HG02840 (cell line): ENCODE data around the gene ISLR2.
A peak's percentile ranks its signal among the peaks of the same experiment; 100 is the strongest.
"Not testable (repeated sequence)": the region's sequence is repeated elsewhere in the genome, so short reads cannot be mapped to it uniquely, and the experiment has no call there.

Experiments used
- ATAC-seq: cut with Tn5 transposase; IDR thresholded peaks from one replicate; pipeline ENCODE4 v1.9.1; 2021; ENCODE audit warnings: mild to moderate bottlenecking, moderate library complexity, moderate number of reproducible peaks; ENCODE audit not compliant: unreplicated experiment, low FRiP score

Gene ISLR2

DNA sequence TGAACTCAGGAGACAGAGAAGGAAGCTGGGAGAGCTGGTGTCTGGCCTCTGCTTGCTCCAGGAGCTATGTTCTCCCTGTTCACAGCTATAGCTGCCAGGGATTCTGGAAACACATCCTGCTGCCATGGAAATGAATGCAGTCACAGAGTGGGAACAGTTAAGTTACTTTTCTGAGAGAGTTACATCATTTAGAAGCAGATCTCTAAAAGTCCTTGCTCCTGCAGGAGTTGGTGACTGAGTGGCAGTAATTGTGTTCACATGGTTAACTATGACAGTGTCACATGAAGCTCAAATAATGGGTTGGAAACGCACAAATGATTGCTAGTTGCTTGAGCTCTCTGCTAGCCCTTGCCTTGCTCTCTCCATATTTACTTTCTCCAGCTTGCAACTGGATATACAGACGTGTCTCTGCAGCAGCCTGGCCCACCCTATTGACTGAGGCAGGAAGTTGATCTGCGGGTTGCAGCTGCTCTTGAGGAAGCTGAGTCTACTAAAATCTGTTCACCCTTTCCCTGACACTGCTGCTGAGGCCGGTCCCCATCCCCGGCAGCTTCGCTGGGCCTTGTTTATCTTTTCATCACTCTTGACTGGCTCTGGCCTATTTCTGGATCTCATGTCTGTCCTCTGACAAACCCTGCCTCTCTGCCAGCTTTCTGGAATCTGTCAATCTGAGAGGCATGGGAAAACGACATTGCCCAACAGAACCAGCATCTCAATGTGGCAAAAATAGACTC, 26.5 kb downstream of the ISLR2 start:
- ATAC-seq, result no peak

DNA sequence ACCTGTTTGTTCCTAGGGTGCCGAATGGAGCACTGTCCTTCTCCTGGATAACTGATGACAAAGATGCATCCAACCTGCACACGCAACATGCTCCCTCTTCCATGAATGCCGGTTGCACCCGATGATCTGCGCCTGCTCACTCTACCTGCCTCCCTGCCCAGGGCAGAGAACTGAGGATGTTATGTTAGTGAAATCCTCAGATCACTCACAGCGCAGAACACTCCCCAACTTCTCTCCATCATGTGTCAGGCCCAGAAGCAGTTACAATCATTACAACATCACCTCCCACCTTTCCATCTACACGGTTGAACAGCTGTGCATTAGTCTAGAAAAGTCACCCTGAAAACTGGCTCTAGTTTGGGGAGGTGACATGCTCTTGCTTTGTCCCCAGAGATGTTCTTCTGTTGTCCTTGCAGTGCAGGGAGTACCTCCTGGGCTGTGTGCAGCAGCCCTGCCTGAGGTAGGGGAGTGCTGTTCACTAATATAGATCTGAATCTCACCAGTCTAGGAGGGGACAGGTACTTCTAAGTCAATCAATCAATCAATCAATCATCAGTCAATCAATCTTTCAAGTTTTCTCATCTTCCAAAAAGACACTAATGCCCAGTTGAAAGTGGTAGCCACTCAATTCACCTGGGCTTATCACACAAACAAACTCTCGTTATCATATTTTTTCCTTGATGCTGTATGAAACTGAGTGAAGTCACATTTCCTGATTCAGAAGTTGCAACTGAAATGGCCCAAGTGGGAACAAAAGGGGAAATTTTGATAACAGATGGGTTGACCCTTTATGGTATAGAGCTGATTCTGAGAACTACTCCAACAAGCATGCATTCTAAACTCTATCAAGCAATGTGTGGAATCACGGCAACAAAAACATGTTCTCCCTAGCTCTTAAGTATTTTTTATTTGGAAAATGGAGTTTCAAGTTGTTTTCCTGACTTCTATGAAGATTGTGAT, 27.8 kb downstream of the ISLR2 start:
- ATAC-seq, result no peak

DNA sequence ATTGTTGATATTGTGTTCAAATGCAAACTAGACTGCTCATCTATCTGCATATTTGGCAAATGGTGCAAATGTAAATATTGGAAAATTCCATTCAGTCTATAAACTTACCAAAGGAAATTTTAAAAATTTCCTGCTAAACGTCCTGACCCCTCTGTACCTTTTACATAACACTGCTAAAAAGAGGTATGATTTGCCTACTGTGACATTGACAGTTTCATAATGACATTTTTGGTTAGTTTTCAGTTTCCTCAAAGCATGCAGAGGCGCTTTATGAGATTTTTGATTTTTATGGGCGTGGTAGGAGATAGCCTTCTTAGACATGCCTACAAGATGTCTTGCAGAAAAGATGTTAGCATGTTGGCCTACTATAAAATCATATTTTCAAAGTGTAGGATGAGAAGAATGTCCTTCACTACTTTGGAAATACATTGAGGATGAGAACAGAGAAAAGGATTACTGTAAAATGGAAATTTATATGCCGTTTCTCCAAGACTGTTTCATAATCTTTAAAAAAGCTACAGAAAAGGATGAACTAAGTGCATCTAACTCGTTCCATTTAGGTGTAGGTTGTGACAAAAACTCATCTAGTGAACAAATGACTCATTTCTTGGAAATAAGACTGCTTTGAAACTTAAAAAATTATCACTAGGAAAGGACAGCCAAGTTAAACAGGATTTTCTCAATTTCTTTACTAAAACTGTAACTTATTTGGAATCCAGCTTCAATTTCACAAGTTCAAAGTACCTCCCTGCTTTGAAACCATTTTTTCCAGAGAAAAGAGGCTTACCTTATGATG, 28.7 kb downstream of the ISLR2 start:
- peak; percentile 72 for ATAC-seq

DNA sequence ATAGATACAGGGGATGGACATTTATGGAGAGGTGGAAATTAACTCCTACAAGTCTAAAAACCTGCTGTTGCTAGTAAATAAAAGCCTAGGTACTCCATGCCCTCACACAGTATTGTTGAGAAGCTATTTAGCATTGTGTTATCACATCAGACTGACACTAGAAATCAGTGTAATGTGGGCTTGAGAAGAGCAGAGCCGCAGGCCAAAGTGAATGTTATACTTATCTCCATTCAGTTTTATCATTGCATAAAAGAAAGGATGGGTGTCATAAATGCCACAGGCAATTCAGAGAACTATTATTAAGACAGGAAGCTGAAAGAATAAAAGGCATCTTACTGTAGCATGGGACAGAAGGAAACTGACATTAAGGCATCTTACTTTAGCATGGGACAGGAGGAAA, 29.4 kb downstream of the ISLR2 start:
- ATAC-seq, result no peak

DNA sequence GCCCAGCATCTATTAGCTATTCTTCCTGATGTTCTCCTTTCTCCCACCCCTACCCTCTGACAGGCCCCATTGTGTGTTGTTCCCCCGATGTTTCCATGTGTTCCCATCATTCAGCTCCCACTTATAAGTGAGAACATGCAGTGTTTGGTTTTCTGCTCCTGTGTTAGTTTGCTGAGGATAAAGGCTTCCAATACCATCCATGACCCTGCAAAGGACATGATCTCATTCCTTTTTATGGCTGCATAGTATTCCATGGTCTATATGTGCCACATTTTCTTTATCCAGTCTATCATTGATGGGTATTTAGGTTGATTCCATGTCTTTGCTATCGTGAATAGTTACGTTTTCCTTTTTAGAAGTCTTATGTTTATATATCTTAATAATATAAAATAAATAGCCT, 30.0 kb downstream of the ISLR2 start:
- ATAC-seq, result not testable (repeated sequence)

DNA sequence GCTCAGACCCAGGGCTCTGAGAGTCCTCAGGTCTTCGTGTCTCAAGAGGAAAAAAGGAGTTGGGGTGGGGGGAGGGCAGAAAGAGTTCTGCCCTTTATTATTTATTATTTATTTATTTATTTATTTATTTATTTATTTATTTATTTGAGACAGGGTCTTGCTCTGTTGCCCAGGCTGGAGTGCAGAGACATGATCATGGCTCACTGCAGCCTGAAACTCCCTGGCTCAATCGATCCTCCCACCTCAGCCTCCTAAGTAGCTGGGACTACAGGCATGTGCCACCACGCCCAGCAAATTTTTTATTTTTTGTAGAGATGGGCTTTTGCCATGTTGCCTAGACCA, 31.8 kb downstream of the ISLR2 start:
- ATAC-seq, result not testable (repeated sequence)

DNA sequence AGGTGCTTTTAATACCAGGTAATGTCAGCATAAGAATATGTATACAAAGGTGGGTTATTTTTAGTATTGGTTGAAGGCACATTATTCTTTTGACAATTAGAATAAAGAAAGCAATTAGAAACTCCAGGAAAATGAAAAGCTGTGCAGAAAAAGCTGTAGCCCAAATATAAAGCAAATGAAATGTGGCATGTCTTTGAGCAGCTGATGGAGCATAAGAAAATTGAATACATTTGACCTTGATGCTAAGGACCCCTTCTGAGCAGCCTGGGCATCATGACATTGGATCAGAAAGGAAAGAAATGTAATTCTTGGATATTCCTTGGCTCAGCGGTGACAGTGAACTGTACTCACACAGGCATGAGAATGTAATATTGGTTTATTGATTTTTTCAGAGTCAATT, 35.1 kb downstream of the ISLR2 start:
- no peak for ATAC-seq

DNA sequence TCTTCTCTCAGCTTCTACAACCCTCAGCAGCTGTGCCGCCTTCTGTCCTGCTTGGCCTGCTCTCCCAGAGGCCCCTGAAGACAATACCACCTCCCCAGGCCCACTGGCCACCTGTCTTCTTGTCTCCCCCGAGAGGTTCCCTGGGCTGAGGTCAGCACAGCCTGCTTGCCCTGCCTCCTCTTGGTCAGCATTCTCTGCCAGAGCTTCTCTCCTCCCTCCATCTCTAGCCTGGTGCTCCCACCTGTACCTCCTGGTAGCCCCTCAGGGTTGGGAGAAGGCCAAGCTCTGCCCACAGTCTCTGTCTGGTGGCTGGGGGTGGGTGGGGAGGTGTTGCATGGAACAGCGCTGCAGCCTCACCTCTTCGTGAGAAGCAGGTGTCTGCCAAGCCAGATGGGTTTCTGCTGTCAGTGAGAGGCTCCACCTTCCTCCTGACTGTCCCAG, 37.5 kb downstream of the ISLR2 start:
- ATAC-seq, result no peak

DNA sequence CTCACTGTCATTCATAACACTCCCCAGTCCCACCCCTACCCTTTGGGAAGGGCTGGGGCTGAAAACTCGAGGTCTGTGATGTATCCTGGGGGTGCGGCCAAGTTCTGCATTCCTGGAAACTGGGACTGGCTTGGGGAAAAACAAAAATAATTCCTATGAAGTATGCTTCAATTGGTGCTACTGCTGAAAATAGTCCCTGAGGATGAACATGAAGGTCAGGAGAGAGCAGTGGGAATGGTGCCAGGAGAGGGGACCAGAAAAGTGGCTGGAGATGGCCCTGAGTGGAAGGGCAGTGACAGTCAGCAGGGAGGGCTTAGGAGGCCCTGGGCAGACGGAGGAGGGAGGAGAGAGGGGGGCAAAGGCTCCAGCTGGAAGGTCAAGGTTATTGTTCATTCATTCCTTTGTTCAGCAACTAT, 38.3 kb downstream of the ISLR2 start:
- no peak for ATAC-seq

DNA sequence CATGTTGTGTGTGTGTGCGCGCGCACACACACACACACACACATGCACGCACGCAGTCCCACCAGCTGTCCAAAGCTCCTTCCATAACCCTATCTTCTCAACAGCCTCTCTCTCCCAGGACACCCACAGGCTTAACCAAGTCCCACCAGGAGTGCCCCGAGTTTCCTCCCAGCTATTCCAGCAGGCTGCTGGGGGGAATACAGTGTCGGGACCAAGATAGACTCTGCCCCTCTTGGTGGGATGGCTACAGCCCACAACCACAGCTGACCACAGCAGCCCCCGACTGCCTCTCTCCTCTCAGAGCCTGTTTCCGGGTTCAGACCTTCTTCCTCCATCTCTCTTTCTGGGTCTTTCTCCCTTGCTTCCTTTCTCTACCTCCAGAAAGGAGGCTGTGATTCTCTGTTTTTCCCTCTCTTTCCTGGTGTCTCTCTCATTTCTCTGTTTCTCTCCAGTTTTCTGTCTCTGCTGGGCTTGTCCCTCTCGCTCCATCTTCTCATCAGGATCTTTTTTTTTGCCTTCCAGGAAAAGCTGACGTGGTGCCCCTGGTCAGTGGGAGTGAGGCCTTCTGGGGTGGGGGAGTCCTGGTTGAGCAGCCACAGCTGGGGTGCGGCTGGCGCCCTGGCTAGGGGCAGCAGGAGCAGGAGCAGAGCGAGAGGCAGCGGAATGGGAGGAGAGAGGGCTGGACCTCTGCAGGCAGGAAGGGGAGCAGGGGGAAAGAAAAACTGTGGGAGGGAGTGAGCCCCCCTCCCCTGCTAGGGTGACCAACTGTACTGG, 39.9 kb downstream of the ISLR2 start:
- ATAC-seq, result no peak

DNA sequence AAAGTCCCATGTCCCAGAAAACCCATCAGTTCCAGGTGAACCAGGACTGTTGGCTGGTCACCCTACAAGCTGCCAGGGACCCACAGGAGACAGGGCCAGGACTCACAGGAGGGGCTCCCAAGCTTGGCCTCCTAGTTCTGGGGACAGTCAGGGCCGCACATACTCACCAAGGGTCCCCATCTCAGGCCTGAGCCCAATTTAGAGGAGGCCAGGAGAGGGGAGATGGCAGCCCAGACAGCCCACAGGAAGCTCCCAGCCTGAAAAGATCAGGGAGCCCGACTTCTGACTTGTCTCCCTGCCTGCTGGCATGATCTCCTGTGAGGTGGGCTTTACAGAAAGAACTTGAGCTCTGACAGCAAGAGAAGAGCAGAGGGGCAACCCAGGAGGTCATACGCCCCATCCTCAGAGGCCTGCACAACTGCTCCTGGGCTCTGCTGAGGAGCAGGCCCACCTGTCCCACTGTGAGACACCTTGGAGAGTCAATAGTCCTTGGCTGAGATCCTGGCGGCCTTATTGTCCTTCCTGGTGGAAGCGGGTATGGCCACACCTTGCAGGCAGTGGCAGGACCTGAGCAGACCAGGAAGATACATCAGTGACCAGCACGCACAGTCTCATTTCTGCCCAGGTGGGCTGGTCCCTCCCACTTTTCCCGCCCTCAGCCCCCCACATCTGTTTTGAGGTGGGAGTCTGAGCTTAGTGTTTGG, 40.6 kb downstream of the ISLR2 start:
- no peak for ATAC-seq

DNA sequence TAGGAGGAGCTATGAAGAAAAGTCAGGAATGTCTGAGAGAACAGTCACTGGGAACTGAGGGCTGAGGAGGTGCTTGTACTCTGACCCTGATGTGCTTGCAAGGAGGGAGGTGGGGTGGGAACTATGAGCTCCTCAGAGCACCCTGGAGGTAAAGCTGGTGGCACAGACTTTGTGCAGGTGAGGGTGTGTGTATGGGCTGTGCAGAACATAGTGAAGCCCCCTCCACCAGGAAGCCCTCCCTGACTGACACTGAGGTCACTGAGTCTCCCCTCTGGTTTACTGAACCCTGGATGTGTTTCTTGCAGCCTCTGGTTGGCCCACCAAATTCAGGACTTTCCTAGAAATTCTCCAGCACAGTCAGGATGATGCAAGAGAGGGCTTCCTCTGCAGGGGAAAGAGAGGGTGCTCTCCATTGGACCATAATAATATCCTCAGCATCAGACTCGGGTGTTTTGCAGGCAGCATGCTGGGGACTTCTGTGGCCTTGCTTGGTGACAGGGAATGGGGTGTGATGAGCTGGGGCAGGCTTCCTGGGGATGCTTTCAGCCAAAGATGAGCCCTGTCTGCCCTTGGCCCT, 41.7 kb downstream of the ISLR2 start:
- no peak for ATAC-seq

DNA sequence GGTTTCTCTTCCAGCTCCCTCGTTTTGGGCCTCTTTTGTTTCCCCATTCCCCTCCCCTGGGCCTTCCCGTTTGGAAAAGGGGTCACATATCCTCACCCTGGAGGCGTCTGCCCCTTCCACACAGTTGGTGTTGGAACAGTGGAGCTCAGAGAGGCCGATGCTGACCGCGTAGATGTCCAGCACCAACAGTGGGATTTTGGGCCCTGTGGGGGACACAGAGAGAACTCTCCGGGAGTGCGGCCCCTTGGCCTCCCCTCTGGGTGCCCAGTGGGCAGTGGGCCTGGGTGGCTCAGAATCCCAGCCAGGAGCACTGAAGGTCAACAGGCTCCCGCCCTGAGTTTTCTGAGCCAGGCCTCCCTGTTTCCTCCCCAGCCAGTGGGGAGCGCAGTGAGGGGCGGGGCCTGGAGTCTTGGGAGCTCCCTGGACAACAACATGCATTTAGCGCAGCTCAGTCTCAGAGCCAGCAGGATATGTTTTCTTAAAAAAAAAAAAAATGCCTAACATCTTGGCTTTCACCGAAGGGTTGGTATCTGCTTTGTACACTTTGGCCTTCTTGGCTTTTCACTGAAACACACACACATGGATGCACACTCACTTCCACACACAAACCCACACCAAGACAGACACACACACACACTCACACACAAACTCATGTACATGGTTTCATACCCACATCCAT, 42.5 kb downstream of the ISLR2 start:
- no peak for ATAC-seq

DNA sequence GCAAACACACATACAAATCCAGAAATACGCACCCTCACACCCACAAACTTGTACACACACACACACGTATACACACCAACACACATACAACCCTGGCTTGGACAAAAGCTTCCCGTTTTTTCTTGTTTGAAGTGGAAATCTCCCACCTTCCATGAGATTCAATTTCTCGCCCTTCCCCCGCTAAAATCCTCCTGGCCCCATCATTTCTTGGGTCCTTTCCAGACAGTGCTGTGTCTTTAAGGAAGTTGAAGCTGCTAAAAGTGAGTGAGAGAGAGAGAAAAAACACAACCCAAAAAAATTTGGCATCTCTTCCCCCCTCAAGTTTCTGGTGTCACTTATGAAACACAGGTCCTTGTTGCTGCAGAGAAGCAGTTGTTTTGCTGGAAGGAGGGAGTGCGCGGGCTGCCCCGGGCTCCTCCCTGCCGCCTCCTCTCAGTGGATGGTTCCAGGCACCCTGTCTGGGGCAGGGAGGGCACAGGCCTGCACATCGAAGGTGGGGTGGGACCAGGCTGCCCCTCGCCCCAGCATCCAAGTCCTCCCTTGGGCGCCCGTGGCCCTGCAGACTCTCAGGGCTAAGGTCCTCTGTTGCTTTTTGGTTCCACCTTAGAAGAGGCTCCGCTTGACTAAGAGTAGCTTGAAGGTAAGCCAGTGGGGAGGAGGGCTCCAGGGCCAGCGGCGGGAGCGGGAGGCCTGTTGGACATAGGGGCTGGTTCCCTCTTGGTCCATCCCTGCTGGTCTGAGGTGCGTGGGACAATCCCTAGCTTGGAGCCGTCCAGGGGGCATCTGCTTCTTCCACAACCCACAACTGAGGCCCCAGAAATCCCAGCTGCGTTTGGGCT, 43.2 kb downstream of the ISLR2 start, which contains the start of gene ISLR:
Gene ISLR, plus strand, starts transcription at position 331 of the 839 bp plus-strand sequence. CDS start 1,149 bp downstream, outside the sequence.
- no peak for ATAC-seq

DNA sequence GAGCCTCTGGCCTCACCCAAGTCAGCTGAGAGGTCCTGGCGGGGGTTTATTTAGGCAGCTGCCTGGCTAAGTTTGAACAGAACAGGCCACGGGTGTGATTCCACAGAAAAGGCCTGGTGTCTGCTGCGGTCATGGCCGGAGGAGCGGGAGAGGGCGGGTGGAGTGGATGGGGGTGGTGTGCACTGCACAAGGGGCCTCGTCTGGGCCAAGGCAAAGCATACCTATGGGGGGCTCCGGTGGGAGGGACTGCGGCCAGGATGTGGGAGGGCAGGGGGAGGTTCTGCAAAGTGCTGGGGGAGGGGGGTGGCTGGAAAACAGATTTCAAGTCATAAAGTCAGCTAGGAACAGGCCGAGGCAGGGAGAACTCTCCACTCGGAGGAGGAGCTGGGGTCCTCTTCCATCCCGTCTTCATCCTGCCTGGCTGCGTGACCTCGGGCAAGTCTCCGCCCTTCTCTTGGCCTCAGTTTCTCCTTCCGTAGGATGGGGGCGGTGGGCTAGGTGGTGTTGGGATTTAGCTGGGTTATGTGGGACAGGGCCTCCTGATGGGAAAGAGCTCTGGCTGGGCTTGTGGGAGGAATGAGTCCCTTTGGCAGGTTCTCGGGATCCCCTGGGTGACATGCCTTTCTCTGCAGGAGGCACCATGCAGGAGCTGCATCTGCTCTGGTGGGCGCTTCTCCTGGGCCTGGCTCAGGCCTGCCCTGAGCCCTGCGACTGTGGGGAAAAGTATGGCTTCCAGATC, 44.0 kb downstream of the ISLR2 start:
- ATAC-seq, result no peak

DNA sequence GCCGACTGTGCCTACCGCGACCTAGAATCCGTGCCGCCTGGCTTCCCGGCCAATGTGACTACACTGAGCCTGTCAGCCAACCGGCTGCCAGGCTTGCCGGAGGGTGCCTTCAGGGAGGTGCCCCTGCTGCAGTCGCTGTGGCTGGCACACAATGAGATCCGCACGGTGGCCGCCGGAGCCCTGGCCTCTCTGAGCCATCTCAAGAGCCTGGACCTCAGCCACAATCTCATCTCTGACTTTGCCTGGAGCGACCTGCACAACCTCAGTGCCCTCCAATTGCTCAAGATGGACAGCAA, 44.5 kb downstream of the ISLR2 start:
- no peak for ATAC-seq
